Measurements from ENCODE around the gene SAMD8. TPM values are rescaled to one million over a fixed set of nuclear protein-coding genes. Genes with fewer than 3 reads are reported as not detected.

The SAMD8 gene
- total and polyA plus RNA-seq, 2 donors (not counting 3 experiments of a cell fraction or from before 2014, with no cell fraction given), result 19.6 to 22.8 TPM

- dilution Hi-C loops (cut with MboI; ENCODE audit: extremely low pct_ligation_motif_present, low sequenced_read_pairs) (no loop called here), intact Hi-C loops (cut with micrococcal nuclease) (no loop called here)
- POLR2A ChIA-PET, result interaction anchor here (0.9 to 1.1 kb wide), 2 partner anchors 10 to 21 kb away, joined by 3 to 4 read pairs; no protein-coding TSS in a partner anchor
- CTCF ChIA-PET, result interaction anchor here (1.0 to 2.9 kb wide), 3 partner anchors 13 to 25 kb away, joined by 3 to 22 read pairs (median 12); no protein-coding TSS in a partner anchor
- Histone ChIP-seq H3K36me3 (ENCODE audit: control insufficient read depth in 2 of 2, extremely low read depth in 1 of 2, insufficient read depth in 2 of 2, low read length in 2 of 2) (peaks cover 15 to 29% of the 10 kb centered on the region in 2 experiments), H3K4me1 (ENCODE audit: control insufficient read depth, extremely low read depth, insufficient read depth, low read length) (peaks cover 21% of the 10 kb centered on the region), H3K79me2 (ENCODE audit: control insufficient read depth, insufficient read depth, low read length) (peaks cover 63% of the 10 kb centered on the region), H2AFZ (ENCODE audit: low read depth, low read length) (no peak overlapping the region), H3K9me3 (replicated peaks; ENCODE audit: control insufficient read depth, insufficient read depth, low read length) (no peaks in the 10 kb centered on the region), H3K9ac (replicated peaks; ENCODE audit: extremely low read depth, insufficient read depth, low read length) (peak overlapping the region; percentile 100), H3K4me3 (replicated peaks in 1 of 3; ENCODE audit: insufficient read depth in 1 of 3, low read depth in 1 of 3, low read length in 3 of 3) (peak overlapping the region in 2 of 3 experiments; percentile 63 to 99), H3K27me3 (ENCODE audit: control insufficient read depth in 2 of 2, insufficient read depth in 2 of 2, low read length in 2 of 2) (no peaks in the 10 kb centered on the region), H3K4me2 (ENCODE audit: insufficient read depth, low read length) (peak overlapping the region; percentile 99), H3K27ac (ENCODE audit: insufficient read depth, low read depth, low read length) (peak overlapping the region; percentile 94), H4K20me1 (replicated peaks; ENCODE audit: control insufficient read depth, extremely low read depth, insufficient read depth, low read length) (peaks cover 3% of the 10 kb centered on the region), H3K9me1 (replicated peaks; ENCODE audit: control insufficient read depth, extremely low read depth, insufficient read depth, low read length) (no peaks in the 10 kb centered on the region)
- FAIRE-seq (no peak), DNase-seq (ENCODE audit: low read depth, low spot score) (no peak)
- no TSS peak for BruUV-seq (replicated peaks)
- TF ChIP-seq CTCF (IDR thresholded peaks at IDR 0.05; ENCODE audit: extremely low read depth in 1 of 2, insufficient read depth in 1 of 2, low read depth in 1 of 2, low read length in 2 of 2) (no peak), POLR2A (IDR thresholded peaks at IDR 0.05; ENCODE audit: low read depth, low read length) (no peak), EZH2 (IDR thresholded peaks at IDR 0.05; ENCODE audit: borderline replicate concordance, low read depth, low read length, severe bottlenecking) (no peak), FOS (IDR thresholded peaks at IDR 0.05; ENCODE audit: borderline replicate concordance, insufficient read depth, low read length) (no peak), MYC (IDR thresholded peaks at IDR 0.05; ENCODE audit: low read depth, low read length) (no peak), JUN (IDR thresholded peaks at IDR 0.05; ENCODE audit: borderline replicate concordance, insufficient read depth, insufficient read length, low read depth) (no peak), POLR2AphosphoS5 (IDR thresholded peaks at IDR 0.05; ENCODE audit: insufficient read depth, low read depth, low read length) (no peak)
Observed at GRCh38 chr10:75212343-75212742, 100.9 kb downstream of the SAMD8 start.
